HG03342 (cell line): Measurements from ENCODE around the gene ISCU.
A peak's percentile ranks its signal among the peaks of the same experiment; 100 is the strongest.

Experiments used
- ATAC-seq: cut with Tn5 transposase; IDR thresholded peaks from one replicate; pipeline ENCODE4 v1.9.1; 2021; ENCODE audit warnings: mild to moderate bottlenecking, moderate library complexity; ENCODE audit not compliant: unreplicated experiment

The ISCU gene

DNA sequence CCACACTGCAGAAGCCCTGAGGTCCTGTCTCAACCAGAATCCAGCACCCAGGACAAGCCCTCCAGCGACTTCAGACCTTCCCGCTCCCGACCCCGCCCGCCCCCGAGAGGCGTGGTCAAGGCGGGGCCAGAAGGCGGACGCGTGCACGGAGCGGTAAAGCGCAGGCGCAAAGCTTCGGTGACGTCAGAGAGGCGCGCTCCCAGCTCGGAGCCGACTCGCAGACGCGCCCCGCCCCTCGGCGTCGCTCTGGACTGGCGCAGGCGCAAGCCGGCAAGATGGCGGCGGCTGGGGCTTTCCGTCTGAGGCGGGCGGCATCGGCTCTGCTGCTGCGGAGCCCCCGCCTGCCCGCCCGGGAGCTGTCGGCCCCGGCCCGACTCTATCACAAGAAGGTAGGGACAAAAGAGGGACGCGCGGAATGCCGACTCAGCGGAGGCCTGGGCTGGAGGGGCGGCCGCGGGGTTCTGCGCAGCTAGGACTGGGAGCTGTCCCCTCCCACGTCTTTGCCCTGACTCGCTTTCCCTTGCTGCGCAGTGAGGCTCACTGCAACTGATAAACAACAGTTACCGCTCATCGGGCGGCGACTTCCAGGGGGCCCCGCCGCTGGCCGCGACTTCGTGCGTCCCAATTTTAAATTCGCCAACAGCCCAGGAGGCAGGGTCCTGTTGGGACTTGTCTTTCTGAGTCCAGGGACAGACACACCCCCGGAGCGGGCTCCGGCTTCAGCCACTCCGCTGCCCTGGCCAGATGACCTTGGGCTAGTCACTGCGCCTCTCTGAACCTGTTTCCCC, at the start of gene ISCU:
Gene ISCU, plus strand, starts transcription at position 249 of the 788 bp plus-strand sequence. Its CDS starts 27 bp downstream, at position 276.
- ATAC-seq = peak; percentile 54

DNA sequence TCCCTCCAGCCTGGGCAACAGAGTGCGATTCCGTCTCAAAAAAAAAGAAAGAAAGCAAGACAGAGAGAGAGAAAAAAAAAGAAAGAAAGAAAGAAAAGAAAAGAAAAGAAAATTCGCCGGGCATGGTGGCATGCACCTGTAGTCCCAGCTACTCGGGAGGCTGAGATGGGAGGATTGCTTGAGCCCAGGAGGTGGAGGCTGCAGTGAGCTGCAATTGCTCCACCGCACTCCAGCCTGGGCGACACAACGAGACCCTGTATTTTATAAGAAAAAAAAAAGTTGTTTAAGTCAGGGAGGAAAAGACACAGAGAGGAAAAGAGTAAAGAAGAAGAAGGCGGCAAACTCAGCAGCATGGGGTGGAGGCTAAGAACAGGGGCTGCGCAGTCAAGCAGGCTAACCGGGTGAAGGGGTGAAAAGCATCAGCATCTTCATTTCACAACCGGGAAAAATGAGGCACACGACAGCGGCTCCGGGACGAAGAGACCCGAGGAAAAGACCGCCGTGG, 47.9 kb upstream of the ISCU start:
- ATAC-seq = peak; percentile 10

DNA sequence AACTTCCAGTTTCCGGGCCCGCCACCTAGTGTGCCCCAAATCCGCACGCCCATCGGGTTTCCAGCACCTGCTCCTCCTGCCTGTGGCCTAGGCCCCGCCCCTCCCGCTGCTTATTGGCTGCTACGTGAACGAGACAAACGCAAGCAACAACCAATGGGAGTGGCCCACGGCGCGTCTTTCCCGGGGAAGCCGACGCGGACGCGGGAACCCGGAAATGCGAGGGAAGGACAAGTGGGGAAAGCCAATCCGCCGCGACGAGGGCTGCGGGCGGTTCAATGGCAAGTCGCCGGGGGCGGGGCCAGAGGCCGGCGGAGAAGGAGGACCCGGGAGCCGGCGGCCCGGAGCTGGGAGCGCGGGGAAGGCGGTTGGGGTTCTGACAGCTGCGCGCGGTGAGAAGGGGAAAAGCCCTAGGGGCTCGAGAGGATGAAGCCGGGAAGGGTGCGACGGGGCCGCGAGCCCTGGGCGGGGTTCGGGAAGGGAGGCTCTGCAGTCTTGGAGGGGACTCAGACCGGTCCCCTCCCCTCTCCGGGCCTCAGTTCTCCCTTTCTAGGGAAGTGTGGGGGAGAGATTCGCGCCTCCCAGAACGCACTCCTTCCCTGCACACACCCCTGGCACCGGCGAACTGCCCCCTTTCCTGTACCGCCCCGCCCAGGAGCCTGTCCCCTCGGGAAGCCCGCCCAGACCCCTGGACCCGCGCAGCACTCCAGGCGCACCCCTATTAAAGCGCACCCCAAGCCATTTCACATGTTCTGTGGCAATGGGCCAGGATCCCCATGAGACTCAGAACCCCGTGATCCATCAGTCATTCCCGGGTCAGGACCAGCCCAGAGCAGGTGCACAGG, 47.2 kb upstream of the ISCU start, which contains the start of gene FICD:
Gene FICD, plus strand, starts transcription at position 305 of the 842 bp plus-strand sequence. CDS start 1,696 bp downstream, outside the sequence.
- ATAC-seq = peak; percentile 82

DNA sequence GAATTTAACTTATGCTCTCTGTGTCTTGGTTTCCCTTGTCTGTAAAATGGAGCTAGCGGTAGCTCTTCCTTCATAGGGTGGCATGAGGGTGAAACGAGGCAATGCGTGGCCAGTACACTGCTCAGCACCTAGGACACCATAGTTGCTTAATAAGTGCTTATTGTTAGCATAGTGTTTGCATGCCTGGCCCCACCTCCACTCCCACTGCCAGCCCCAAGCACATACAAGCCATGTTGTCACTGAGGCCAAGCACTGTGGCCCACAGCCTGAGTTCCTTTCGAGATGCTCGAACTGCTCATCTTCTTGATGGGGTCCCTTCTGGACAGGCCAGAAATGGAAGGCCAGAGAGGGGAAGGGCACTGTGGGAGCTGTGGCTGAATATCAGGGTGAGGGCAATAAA, 46.5 kb upstream of the ISCU start:
- ATAC-seq = no peak

DNA sequence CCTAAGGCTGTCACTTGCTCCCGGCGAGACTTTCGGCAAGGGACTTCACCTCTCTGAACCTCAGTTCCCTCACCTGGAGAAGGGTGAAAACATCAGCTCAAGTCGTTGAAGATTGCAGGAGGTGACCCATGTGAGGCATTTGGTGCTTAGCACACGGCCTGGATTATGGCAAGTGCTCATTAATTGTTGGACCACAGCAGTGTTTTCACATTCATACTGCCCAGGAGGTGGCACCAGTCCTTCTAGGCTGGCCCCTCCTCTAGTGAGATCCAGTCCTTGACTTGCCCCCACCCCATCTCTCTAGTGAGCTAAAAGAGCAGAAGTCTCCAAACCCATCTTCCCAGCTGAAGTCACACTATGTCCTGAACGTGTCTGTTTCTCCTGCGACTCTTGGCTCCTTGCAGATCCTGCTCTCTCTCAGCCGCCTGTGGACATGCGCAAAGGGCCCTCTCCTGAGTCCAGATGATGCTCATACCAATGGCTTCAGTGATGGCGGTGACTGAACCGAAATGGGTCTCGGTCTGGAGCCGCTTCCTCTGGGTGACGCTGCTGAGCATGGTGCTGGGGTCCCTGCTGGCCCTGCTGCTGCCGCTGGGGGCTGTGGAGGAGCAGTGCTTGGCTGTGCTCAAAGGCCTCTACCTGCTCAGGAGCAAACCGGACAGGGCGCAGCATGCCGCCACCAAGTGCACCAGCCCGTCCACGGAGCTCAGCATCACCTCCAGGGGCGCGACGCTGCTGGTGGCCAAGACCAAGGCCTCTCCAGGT, 45.7 kb upstream of the ISCU start:
- no peak for ATAC-seq

DNA sequence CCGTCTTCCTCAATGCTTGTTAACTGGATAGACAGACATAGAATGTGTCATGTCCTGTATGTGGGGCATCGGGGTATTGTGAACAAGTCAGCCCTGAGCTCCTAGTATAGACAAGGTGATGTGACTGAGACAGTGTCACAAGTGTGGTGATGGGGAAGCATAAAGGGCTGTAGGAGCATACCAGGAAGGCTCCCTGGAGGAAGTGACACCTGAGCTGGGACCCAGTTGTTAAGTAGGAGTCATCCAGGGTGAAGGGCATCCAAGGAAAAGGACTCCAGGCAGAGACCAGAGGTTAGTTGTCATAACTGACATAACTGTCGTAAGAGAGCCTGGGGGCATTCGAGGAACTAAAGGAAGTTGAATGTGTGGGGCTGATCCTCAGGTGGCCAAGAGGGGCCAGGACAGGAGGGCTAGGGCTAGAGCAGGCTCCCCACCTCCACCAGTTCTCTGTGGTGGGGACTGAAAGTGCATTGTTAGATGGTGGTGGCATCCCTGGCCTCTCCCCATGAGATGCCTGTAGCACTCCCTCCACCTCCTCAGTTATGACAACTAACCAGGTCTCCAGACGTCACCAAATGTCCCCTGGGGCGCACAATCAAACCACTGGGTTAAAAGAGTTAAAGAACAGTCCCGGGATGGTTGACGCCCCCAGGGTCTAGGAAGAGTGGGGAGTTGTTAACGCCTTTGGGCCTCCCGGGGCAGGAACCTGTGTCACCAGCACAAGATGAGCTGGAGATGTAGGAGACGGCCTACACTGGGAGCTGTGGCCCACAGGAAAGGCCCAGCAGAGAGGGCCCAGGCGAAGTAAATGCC, 44.9 kb upstream of the ISCU start:
- ATAC-seq = no peak

DNA sequence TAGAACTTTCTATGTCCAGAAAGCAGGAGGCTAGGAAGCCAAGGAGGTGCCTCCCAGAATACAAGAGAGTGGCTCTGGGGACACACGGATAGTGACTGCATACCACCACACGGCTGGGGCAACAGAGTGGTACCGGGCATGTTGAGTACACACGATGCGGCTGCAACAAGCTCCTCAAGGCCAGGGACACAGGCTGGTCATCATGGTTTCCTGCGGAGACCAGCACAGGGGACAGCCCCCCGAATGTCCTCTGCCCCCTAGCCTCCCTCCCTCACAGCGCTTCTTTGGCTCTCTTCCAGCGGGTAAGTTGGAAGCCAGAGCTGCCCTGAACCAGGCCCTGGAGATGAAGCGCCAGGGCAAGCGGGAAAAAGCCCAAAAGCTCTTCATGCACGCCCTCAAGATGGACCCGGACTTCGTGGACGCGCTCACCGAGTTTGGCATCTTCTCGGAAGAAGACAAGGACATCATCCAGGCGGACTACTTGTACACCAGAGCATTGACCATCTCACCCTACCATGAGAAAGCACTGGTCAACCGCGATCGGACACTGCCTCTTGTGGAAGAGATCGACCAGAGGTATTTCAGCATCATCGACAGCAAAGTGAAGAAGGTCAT, 44.2 kb upstream of the ISCU start:
- ATAC-seq = no peak

DNA sequence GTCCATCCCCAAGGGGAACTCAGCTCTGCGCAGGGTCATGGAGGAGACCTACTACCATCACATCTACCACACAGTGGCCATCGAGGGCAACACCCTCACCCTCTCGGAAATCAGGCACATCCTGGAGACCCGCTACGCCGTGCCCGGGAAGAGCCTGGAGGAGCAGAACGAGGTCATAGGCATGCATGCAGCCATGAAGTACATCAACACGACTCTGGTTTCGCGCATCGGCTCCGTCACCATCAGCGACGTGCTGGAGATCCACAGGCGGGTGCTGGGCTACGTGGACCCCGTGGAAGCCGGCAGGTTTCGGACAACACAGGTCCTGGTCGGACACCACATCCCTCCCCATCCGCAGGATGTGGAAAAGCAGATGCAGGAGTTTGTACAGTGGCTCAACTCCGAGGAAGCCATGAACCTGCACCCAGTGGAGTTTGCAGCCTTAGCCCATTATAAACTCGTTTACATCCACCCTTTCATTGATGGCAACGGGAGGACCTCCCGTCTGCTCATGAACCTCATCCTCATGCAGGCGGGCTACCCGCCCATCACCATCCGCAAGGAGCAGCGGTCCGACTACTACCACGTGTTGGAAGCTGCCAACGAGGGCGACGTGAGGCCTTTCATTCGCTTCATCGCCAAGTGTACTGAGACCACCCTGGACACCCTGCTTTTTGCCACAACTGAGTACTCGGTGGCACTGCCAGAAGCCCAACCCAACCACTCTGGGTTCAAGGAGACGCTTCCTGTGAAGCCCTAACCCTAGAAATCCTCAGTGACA, 43.5 kb upstream of the ISCU start:
- ATAC-seq = no peak

DNA sequence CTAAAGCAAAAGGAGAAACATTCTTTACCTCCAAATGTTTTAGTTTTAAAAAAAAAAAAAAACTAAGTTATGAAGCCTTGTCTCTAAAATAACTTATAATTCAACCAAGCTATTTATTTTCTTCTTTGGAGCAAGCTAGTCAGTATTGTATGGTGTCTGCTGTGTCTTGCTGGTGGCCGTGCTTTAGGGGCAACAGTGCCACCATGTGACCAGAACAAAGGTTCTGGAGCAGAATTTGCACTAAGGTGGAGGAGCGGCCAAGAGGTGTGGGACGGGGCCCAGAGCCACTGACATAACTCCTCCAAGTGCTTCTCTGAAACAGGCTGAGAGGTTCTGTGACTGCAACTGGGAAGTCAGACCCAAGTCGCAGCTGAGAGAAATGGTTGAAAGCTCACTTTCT, 42.8 kb upstream of the ISCU start:
- ATAC-seq = no peak

DNA sequence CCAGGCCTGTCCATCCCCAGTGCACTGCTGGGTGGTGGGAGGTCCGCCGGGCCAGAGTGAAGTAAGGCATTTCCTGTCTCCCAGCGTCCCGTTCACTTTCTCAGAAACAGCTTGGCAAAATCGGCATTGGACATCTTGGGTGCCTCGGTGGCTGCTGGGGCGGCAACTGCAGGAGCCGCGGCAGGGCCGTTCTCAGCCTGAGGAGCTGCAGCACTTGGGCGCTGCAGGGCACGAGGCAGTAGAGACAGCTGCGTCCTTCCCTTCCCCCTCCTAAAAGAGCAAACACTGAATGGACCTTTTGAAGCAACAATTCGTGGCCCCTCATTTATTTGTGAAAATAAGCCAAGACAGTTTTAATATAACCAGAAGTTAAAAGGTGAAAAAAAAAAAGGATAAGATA, 39.0 kb upstream of the ISCU start:
- no peak for ATAC-seq

DNA sequence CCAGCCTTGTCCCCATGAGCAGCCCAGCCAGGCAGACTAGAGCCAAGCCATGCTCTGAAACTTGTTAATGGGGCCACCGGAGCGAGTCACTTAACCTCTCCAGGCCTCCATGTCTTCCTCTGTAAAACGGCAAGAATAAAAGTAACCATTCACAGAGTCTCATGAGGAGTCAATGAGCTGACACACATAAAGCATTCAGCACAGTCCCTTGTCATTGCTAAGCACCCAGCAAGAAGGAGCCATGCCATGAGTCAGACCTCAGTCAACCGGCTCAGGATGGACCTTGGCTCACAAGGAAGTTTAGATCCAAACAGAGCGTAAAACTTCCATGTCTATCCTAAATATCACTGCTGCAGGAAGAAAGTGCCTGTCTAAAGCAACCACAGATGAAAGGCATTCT, 36.7 kb upstream of the ISCU start:
- ATAC-seq = no peak

DNA sequence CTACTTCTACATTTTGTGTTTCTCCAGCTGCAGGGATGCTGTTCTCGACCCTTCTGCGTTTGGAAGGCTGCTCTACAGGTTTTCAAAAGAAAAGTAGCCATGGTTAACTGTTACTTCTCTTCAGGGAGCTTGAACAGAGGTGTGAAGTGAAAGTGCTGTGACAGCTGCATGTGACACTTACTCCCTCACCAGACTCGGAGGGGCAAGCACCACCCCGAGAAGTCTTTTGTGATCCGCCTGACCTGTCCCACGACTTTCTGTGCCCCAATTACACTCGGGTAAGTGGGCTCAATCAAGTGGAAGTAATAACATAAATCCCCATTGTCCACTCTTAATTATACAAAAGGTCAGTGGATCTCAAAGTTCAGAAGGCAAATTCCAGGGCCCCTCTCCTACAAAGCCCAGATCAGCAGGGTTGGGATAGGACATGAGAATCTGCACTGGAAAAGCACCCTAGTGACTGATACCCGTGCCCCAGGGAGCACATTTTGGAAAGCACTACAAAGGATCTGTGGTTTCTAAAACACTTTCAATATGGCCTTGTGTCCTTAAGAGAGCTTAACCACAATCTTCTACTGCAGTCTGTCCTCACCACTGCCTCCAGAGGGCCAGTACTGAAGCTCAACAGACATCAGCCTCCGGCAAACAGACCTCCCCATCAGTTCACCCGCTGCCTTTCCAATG, 35.8 kb upstream of the ISCU start:
- ATAC-seq = no peak

DNA sequence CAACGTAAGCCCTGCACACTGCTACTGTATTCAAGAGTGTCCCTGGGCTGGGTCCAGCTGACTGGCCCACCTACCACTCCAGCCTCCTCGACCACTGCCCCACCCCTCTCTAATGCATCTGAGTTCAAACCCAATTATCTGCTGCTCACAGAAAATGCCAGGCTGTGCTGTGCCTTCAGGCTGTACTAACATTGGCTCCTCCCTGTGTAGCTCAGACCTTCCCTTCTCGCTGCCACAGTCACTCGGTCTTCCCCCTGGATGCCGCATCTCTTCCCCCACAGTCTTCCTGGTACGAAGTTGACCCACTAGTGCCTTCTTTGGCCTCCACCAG, 35.3 kb upstream of the ISCU start:
- ATAC-seq = no peak

DNA sequence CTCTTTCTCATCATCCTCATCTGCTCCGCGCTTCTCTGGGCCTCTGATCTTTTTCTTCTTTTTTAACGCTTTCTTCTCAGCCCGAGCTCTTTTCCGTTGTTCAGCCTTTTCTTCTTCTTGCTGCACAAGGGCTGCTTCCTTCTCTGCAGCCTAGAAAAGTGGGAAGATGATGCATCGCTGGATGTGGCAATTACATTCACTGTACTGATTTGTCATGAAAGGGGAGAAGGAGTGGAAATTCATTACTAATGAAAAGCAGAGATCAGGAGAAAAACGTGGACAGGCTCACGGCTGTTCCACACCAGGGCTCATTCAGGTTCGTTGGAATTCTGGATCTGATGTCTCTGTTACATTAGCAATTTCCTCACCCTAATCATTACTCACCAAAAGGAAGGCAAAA, 32.2 kb upstream of the ISCU start:
- no peak for ATAC-seq

DNA sequence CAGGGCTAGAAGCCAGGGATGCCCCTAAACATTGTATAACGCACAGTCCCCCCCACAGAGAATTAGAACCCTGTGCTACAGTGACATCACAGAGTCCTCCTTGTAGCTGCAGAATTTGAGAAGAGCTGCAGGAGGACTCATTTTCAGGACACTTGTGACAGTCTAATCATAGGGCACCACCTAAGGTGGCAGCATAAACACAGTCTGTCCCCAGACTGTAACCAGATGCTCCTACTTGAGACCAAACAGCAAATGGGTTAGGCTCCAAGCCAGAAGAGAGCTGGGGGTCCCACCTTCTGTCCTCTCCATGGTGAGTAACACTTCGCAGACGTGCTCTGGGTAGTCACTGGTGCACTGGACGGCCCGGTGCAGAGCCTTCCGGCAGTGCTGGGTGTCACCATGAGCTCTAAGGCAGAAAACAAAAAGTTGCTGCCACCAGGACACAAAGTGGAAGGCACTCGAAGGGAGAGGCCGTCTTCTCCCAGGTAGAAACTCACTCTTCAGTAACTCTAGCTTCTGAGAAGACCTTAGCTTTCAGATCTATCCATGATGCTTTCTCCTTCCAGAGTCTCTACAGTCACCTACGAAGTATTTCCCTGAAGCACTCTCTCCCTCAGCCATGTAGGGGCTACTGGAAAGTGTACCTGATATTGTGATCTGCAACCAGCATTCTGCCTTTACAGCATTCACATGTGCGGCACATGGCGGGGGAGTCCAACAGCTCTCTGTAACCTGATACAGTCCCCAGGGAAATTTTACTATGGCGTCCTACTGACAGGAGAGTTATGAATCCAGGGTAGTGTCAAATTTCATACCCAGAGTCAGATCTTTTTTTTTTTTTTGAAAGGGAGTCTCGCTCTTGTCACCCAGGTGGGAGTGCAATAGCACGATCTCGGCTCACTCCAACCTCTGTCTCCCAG, 30.2 kb upstream of the ISCU start:
- ATAC-seq = no peak

DNA sequence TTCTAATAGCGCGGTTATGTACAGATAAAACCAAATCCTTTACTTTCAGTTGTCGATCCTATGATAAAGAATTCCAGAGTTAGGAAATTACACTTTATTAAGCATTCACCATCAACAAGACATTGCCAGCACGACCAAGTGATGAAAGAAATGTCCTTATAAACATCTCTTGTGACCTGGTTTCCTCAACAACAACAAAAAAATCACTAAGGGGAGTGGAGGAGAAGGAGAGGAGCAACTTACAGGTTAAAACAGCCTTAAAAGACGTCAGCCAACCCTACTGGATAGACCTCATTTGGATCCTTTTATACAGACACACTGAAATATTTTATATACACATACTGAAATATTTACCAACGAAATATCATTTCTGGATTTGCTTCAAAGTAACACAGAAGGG, 24.2 kb upstream of the ISCU start:
- ATAC-seq = no peak

DNA sequence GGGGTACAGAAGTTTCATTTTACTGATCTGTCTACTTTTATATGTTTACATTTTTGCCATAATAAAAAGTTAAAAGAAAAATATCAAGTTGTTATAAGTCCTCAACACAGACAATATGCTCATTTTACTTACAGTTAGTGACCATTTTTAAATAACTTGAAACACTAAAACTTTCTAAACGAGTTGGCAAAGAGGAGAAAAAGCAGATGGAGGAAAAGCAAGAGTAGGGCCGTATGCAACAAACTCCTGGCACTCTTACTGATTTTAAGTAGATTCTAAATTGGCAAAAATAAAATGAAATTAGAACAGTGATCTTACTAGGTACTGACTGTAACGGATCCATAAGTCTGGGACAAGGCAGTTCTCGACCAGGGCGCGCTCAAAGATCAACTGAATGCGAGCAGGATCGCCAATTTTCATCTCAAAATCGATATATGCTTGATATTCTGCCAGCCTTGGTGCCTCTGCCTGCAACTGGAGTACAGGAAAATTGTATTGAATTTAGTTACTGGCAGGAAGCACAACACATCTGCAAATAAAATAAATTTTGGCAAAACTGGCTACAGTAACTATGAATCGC, 23.7 kb upstream of the ISCU start:
- ATAC-seq = no peak
